HG03060 (cell line): ENCODE results near the gene AZI2.

ENCODE experiments used
- ATAC-seq: cut with Tn5 transposase; IDR thresholded peaks from one replicate; pipeline ENCODE4 v1.9.1; 2021; ENCODE audit warnings: low read depth, moderate number of reproducible peaks; ENCODE audit not compliant: unreplicated experiment

AZI2 gene, protein sequence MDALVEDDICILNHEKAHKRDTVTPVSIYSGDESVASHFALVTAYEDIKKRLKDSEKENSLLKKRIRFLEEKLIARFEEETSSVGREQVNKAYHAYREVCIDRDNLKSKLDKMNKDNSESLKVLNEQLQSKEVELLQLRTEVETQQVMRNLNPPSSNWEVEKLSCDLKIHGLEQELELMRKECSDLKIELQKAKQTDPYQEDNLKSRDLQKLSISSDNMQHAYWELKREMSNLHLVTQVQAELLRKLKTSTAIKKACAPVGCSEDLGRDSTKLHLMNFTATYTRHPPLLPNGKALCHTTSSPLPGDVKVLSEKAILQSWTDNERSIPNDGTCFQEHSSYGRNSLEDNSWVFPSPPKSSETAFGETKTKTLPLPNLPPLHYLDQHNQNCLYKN

GRCh38 chr3:28348629-28349468 is at the start of gene AZI2, which contains the start of gene ZCWPW2:
Gene AZI2 (minus strand): TSS chr3:28348824. CDS start chr3:28340617, 8,207 bp downstream.
Gene ZCWPW2 (plus strand): TSS chr3:28348721. CDS start chr3:28413069, 64,348 bp downstream.
- ATAC-seq: peak; percentile 68

- no peak for ATAC-seq
Measured at GRCh38 chr3:28388978-28389377, 40.4 kb upstream of the AZI2 start.

- no peak for ATAC-seq
Measured at GRCh38 chr3:28386049-28386448, 37.4 kb upstream of the AZI2 start.

- ATAC-seq: no peak
Measured at GRCh38 chr3:28376424-28376823, 27.8 kb upstream of the AZI2 start.

DNA sequence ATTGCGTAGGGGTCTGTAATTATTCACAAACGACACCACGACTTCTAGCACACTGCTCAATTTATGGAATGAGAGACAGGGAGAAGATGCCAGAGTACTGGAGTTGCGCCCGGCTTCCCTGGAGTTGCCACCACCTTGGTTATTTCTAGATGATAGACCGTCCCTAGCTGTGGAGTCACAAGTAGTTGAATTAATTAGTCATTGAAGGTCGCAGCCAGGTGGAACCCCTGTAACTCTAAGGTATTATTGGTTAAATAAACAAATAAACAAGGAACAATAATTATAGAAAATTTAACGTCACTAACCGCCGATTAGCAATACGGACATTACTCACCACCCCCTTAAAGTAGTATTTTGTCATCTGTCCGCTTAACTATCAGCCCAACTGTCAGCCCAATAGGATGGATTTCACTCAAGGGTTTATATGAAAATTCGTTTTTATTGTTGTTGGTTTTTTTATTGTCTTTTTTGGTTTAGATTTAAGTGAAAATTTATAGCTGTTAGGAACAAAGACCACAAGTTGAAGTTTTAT is 911 bp upstream of the AZI2 start:
- ATAC-seq: no peak

DNA sequence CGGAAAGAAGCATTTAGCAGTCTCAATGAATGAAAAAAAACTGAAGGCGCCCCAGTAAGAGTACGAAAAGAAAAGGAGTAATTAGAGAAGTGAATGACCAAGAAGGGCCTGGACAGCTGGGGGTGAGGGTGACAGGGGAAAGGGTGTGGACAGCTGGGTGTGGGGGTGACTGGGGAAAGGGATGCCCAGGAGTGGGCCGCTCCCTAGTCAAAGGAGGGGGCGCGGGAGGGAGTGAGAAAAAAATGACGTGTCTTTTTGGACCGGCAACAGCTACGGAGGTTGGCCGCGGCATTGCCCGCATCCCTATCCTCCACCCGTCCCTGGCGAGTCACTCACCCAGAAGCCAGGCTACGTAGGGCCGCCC is 377 bp downstream of the AZI2 start:
- no peak for ATAC-seq

DNA sequence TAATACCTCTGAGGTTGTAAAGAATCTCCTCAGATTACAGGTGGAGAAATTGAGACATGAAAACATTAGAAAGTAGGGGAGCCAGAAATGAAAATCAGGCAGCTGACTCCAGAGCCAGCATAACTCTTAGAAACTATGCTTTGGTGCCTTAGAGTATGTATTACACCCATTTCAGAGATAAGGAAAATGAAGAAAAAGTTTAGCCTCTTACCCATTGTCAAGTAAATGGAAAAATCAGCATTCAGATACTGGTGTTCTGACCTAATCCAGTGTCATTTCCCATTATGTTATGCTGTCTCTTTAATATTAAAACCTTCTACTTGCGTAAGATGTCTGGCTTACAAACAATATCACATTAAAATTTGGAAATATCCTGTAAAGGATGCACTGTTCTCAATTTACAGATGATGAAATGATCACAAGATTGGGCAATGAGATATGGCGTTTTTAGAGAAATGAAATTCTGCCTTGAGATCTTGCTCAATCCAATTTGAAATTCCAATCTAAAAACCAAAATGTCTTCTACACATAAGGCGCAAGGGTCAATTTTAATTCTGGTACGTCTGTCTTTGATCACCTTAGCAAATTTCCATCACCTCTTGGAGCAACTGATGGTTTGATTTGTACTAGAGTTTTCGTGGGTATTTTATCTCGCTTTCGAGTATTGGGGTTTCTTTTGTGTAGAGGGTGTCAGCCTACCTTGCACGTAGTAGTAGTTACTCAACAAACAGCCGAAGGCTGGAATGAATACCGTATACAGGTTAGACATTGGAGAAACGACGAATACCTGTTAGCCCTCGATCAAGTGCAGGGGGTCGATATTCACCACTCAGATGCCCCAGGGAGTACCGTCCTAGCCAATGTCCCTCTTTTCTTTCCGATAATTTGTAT is 1.0 kb downstream of the AZI2 start:
- no peak for ATAC-seq

DNA sequence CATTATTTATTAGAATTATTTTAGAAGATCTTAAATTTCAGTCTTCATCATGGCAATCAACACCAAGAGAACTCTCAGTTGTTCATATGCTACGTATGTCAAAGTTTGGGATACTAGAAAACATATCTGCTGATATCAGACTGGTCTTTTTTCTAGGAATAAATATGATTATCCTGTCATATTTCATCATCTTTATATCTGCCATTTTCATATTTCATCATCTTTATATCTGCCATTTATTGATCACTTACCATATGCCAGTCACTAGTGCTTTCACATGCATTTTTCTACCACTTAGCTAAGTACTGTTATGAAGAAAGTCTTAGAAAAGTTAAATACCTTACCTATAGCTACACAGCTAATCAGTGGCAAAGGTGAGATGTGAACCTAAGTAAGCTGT is 2.9 kb downstream of the AZI2 start:
- no peak for ATAC-seq

- no peak for ATAC-seq
Measured at GRCh38 chr3:28343144-28343543, 5.5 kb downstream of the AZI2 start.

- no peak for ATAC-seq
Measured at GRCh38 chr3:28337230-28337629, 11.4 kb downstream of the AZI2 start.

DNA sequence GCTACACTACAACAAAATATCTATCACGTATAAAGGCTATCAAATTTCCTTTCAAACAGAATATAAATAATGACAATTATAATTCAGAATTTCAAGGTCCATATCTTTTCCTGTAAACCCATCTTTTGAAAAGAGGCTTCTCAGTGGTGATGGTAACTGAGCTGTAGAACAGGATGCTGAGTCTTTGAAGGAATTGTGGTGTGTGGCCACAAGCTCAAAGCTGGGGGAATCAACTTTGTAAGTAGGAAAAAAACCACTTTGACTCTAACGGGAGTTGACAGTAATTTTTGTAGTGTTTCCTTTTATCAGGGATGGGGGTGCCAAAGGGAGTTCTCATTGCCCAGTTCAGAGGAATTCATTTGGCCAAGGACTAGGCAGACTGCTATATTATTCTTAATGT is 13.4 kb downstream of the AZI2 start:
- no peak for ATAC-seq

- no peak for ATAC-seq
Measured at GRCh38 chr3:28334552-28334951, 14.1 kb downstream of the AZI2 start.

GRCh38 chr3:28328188-28329151 is 20.2 kb downstream of the AZI2 start:
- ATAC-seq: no peak

DNA sequence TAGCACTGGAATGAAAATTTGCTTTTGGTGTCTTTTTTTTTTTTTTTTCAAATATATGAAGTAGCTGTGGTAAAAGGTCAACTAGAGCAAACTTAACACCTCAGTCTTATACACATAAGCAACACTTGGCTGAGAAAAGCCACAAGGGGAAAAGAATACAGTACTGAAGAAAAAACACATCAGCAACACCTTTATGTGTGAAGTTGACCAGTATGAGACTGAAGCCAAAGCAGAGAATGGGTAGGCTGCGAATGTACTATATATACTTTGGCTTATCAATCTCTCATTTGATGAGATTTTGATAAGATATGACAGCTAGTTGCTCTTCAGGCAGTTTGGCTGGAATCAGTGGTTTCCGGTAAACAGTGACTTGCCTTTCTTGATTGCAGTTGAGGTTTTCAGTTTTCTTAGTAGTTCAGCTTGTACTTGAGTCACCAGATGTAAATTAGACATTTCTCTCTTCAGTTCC is 22.1 kb downstream of the AZI2 start:
- ATAC-seq: peak; percentile 56

- ATAC-seq: no peak
Measured at GRCh38 chr3:28322464-28322863, 26.2 kb downstream of the AZI2 start.

DNA sequence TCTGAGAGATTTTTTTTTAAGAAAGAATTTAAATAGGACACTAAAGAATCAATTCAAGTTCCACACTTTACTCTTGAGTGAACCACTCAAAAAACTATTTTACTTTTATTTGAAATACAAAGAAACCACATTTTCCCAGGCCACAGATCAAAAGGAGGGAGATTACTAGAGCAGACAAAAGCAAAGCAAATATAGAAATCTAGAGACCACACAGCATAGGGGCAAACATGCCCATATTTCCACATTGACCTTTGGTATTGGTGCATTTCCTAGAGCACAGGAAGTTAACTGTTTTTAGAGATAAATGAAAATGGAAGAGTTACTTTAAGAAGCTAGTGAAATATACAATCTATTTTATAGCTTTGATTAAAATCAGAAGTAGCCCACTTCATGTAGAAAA is 27.6 kb downstream of the AZI2 start:
- no peak for ATAC-seq

DNA sequence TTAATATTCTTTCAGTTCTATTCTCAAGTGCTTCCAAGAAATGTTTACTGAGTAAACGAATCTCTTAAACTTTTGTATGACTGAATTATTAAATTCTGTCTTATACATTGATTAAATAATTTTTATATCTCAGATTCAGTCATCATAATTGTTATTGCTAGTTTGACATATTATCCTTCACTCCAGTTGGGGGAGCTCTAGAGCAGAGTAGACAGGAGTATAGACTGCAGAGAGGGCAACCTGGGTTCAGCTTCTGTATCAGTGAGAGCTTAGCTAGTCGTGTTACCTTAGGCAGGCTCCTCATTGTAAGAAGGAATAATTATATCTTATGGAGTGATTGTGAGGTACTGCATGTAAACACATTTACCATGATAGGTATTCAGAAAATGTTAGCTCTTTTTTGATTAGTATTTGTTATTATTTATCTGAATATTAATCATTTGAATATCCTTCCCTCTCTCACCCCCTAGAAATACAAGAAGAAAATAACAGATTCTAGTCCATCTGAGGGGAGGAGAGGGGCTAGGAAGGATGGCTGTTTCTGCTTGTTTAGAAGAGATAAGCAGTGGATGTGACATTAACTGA is 31.1 kb downstream of the AZI2 start:
- peak; percentile 77 for ATAC-seq

DNA sequence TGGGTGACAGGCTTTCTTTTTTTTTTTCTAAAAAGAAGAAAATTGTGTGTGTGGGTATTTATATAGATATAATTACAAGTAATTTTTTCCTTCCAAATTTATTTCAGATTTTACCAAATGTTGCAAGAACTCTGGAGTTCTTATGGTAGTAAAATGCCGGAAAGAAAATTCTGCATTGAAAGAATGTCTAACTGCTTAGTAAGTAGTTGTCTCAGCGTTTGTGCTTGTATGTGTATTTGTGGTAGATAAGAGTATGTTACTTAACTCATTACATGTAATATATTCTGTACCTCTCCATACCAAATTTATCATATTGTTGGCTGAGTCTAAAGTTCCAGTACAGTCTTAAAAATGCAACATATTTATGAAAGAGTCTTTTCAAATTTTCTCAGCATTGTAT is 32.4 kb downstream of the AZI2 start:
- no peak for ATAC-seq

DNA sequence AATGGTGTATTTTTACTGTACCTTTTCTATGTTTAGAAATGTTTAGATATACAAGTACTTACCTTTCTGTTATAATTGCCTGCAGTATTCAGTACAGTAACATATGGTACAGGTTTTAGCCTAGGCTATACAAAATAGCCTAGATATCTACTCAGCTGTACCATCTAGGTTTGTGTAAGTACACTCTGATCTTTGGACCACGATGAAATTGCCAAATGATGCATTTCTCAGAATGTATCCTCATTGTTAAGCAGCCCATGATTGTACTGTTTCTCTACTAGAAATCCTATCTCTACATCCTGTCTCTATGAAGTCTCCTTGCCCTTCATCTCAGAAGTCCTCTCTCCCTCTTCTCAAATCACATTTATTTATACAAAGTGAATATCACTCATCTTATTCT is 32.9 kb downstream of the AZI2 start:
- no peak for ATAC-seq
